Measurements from ENCODE around the gene FAM117A. TPM values are rescaled to one million over a fixed set of nuclear protein-coding genes. Genes with fewer than 3 reads are reported as not detected.
A peak's percentile ranks its signal among the peaks of the same experiment; 100 is the strongest.

Gene FAM117A
- total RNA-seq, 2 donors from 2014 or later: 15.1 to 15.5 TPM

- Histone ChIP-seq H3K4me3 (no peak overlapping the region), H3K4me1 (peaks cover 0 to 27% of the 10 kb centered on the region in 2 donors), H3K27ac (no peak overlapping the region), H3K36me3 (peaks cover 44% of the 10 kb centered on the region), H3K27me3 (no peaks in the 10 kb centered on the region), H3K9me3 (no peaks in the 10 kb centered on the region)
- no peak for DNase-seq (ENCODE audit: low spot score)
- TF ChIP-seq, protein P1, sequence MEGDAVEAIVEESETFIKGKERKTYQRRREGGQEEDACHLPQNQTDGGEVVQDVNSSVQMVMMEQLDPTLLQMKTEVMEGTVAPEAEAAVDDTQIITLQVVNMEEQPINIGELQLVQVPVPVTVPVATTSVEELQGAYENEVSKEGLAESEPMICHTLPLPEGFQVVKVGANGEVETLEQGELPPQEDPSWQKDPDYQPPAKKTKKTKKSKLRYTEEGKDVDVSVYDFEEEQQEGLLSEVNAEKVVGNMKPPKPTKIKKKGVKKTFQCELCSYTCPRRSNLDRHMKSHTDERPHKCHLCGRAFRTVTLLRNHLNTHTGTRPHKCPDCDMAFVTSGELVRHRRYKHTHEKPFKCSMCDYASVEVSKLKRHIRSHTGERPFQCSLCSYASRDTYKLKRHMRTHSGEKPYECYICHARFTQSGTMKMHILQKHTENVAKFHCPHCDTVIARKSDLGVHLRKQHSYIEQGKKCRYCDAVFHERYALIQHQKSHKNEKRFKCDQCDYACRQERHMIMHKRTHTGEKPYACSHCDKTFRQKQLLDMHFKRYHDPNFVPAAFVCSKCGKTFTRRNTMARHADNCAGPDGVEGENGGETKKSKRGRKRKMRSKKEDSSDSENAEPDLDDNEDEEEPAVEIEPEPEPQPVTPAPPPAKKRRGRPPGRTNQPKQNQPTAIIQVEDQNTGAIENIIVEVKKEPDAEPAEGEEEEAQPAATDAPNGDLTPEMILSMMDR (IDR thresholded peaks at IDR 0.05): no peak
Observed at GRCh38 chr17:49793309-49793708, 29.4 kb upstream of the FAM117A start.

- H3K4me1 ChIP-seq: peaks cover 0 to 34% of the 10 kb centered on the region in 2 donors
- DNase-seq (ENCODE audit: low spot score): no peak
- H3K4me3 ChIP-seq: peak overlapping the region; percentile 32 to 95
- TF ChIP-seq, protein P1 (IDR thresholded peaks at IDR 0.05): no peak
- H3K27ac ChIP-seq: peak overlapping the region in 1 of 2 donors; percentile 35
- H3K36me3 ChIP-seq: peaks cover 22% of the 10 kb centered on the region
- no peaks in the 10 kb centered on the region for H3K27me3 ChIP-seq
- H3K9me3 ChIP-seq: no peaks in the 10 kb centered on the region
Observed at GRCh38 chr17:49789243-49789578, 25.3 kb upstream of the FAM117A start.

DNA sequence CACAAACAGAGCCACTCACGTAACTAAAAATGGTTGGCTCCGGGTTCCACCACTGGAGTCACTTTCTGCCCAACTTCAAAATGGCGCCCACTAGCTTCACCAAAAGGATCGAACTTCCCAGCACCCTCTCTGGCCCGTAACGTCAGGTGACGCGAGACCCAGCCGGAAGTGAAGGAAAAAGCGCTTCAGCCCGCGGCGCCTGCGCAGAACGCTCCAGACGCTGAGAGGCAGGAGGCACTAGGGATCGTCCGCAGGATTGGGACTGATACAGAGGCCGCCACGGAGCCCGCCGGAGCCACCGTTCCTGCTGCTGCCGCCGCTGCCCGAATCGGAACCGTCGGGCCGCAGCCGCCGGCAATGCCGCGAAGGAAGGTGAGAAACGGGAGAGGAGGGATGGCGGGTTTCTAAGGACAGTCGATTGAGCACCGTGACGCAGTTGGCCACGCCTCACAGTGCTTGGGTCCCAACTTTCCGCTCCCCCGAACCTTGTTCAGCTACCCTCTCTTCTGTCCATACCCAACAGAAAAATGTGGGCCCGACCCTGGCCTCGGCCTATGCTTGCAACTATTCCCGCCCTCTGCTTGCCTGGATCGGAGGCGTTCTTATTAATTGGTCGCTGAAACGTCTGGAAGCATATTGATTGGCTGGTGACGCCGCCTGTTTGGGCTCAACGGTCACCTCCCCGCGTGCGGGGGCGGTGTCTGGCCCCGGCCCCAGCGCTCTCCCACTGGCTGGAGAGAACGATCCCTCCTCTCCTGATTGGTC, 24.7 kb upstream of the FAM117A start, which contains the start of gene KAT7:
Gene KAT7, plus strand, starts transcription at position 204 of the 765 bp plus-strand sequence. Its CDS starts 154 bp downstream, at position 358.
- TF ChIP-seq, protein P1 (IDR thresholded peaks at IDR 0.05): peak in 1 of 2 donors; percentile 27

DNA sequence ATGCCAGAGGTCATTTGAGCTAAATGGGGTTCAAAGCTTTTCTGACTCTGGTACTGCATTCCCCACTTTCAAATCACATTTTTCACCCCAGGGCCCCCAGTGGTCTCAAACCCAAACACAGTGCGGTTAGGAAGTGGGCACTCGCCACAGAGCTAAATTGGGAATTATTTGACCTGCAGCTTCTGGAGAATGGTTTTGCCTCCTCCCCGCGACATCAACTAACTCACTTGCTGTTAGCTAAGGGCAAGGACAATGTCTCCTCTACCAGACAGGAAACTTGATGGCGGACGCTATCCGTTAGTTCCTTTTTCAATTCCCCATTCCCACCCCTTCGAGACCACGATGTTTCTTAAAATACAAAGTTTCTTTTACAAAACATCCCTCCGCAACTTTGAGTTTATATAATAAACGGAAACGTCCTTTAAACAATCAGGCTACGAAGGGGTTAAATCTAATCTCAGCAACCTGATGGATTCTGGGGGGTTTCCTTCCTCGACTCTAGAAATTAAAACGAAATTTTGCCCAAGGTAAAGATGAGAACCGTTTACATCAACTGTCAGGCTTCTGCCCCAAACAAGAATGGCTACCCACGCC, 24.1 kb upstream of the FAM117A start:
- no peaks in the 10 kb centered on the region for H3K27me3 ChIP-seq
- H3K27ac ChIP-seq: peak overlapping the region; percentile 100
- no peaks in the 10 kb centered on the region for H3K9me3 ChIP-seq
- H3K36me3 ChIP-seq: peaks cover 14% of the 10 kb centered on the region
- H3K4me1 ChIP-seq: peaks cover 0 to 46% of the 10 kb centered on the region in 2 donors
- TF ChIP-seq, protein P1 (IDR thresholded peaks at IDR 0.05): no peak
- peak overlapping the region; percentile 93 to 95 for H3K4me3 ChIP-seq
- DNase-seq (ENCODE audit: low spot score): no peak

More for the DNA sequence above, 24.7 kb upstream of the FAM117A start, which contains the start of gene KAT7:
- H3K27ac ChIP-seq: peak within 1 kb of the TSS; percentile 100
- no peaks in the 10 kb centered on the region for H3K9me3 ChIP-seq
- peak within 1 kb of the TSS; percentile 93 to 95 for H3K4me3 ChIP-seq
- no peaks in the 10 kb centered on the region for H3K27me3 ChIP-seq
- DNase-seq (ENCODE audit: low spot score): peak; percentile 99
- peaks cover 0 to 39% of the 10 kb centered on the region in 2 donors for H3K4me1 ChIP-seq
- H3K36me3 ChIP-seq: peaks cover 17% of the 10 kb centered on the region

- Histone ChIP-seq H3K27me3 (no peaks in the 10 kb centered on the region), H3K4me1 (peaks cover 0 to 44% of the 10 kb centered on the region in 2 donors), H3K36me3 (no peaks in the 10 kb centered on the region), H3K4me3 (no peak overlapping the region), H3K27ac (no peak overlapping the region), H3K9me3 (no peaks in the 10 kb centered on the region)
- no peak for DNase-seq (ENCODE audit: low spot score)
- TF ChIP-seq, protein P1 (IDR thresholded peaks at IDR 0.05): no peak
Observed at GRCh38 chr17:49784636-49785035, 20.7 kb upstream of the FAM117A start.
